GM12878 (cell line): ENCODE results near the gene C19orf47.

ENCODE experiments used
- FOS ChIP-seq: IDR thresholded peaks from 3 replicates; pipeline ENCODE4 v1.6.1; 2011; ENCODE audit warnings: borderline replicate concordance; ENCODE audit not compliant: insufficient read length; ENCODE audit errors: extremely low read depth
- MTA3 ChIP-seq: IDR thresholded peaks from 2 replicates; pipeline ENCODE4 v1.6.1; 2012; ENCODE audit warnings: low read length, inconsistent platforms, borderline replicate concordance
- SUZ12 ChIP-seq: fragments of 200-600 bp; sonication (generic); IDR thresholded peaks from one replicate; pipeline ENCODE4 v1.6.1; 2018; ENCODE audit warnings: antibody characterized with exemption, mild to moderate bottlenecking; ENCODE audit not compliant: unreplicated experiment
- ZBED1 ChIP-seq: IDR thresholded peaks from 2 replicates; pipeline ENCODE4 v1.6.1; 2016; ENCODE audit warnings: borderline replicate concordance
- TF ChIP-seq, protein P1 (sequence below): fragments of 450-650 bp; formaldehyde crosslinking; IDR thresholded peaks from 2 replicates; pipeline ENCODE4 v1.4.0; 2020; ENCODE audit warnings: mild to moderate bottlenecking, moderate library complexity
- TF ChIP-seq, protein P2 (sequence below): fragments of 450-650 bp; IDR thresholded peaks from 2 replicates; pipeline ENCODE4 v1.6.1; 2014; ENCODE audit warnings: mild to moderate bottlenecking
- TF ChIP-seq, protein P3 (sequence below): IDR thresholded peaks from 2 replicates; pipeline ENCODE4 v1.6.1; 2011; ENCODE audit warnings: low read depth, low read length, improper control_type of control experiment, borderline replicate concordance
- TF ChIP-seq, protein P4 (sequence below), 3 experiments: IDR thresholded peaks in 2 of 3; conservative IDR thresholded peaks in 1 of 3; 2 replicates each; pipeline ENCODE4 v1.5.1; 2011; ENCODE audit warnings: low read depth in 3 of 3, low read length in 3 of 3, mild to moderate bottlenecking in 3 of 3, control low read depth in 2 of 3, moderate library complexity in 2 of 3, inconsistent platforms in 1 of 3, mixed read lengths in 1 of 3; ENCODE audit not compliant: control insufficient read depth in 2 of 3, insufficient read depth in 1 of 3; ENCODE audit errors: extremely low read depth in 1 of 3
- TF ChIP-seq, protein P5 (sequence below): IDR thresholded peaks from 2 replicates; pipeline ENCODE4 v1.6.1; 2011; ENCODE audit warnings: low read depth, mild to moderate bottlenecking, low read length, moderate library complexity, borderline replicate concordance; ENCODE audit errors: extremely low read depth

DNA sequence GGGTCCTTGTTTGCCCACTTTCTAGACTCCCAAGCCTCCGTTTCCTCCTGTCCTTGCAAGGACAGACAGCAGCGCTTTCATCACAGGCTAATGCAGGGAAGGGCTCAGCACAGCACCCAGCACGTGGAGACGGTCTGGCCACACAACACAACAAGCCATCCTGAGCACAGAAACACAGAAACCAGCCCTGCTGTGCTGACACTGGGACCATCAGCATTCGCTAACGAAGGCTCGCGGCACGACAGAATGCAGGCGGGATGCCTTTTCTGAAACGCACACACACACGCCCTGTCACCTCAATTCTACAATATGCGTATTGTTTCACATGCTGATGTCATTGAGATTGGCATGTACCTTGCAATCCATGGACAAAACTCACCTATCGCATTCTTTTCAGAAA lies 75.9 kb downstream of the C19orf47 start:
- TF ChIP-seq, protein P1, sequence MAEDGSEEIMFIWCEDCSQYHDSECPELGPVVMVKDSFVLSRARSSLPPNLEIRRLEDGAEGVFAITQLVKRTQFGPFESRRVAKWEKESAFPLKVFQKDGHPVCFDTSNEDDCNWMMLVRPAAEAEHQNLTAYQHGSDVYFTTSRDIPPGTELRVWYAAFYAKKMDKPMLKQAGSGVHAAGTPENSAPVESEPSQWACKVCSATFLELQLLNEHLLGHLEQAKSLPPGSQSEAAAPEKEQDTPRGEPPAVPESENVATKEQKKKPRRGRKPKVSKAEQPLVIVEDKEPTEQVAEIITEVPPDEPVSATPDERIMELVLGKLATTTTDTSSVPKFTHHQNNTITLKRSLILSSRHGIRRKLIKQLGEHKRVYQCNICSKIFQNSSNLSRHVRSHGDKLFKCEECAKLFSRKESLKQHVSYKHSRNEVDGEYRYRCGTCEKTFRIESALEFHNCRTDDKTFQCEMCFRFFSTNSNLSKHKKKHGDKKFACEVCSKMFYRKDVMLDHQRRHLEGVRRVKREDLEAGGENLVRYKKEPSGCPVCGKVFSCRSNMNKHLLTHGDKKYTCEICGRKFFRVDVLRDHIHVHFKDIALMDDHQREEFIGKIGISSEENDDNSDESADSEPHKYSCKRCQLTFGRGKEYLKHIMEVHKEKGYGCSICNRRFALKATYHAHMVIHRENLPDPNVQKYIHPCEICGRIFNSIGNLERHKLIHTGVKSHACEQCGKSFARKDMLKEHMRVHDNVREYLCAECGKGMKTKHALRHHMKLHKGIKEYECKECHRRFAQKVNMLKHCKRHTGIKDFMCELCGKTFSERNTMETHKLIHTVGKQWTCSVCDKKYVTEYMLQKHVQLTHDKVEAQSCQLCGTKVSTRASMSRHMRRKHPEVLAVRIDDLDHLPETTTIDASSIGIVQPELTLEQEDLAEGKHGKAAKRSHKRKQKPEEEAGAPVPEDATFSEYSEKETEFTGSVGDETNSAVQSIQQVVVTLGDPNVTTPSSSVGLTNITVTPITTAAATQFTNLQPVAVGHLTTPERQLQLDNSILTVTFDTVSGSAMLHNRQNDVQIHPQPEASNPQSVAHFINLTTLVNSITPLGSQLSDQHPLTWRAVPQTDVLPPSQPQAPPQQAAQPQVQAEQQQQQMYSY (CRISPR knock-in tag): no peak
- TF ChIP-seq MTA3: no peak
- TF ChIP-seq, protein P2, sequence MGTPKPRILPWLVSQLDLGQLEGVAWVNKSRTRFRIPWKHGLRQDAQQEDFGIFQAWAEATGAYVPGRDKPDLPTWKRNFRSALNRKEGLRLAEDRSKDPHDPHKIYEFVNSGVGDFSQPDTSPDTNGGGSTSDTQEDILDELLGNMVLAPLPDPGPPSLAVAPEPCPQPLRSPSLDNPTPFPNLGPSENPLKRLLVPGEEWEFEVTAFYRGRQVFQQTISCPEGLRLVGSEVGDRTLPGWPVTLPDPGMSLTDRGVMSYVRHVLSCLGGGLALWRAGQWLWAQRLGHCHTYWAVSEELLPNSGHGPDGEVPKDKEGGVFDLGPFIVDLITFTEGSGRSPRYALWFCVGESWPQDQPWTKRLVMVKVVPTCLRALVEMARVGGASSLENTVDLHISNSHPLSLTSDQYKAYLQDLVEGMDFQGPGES: no peak
- TF ChIP-seq, protein P3, sequence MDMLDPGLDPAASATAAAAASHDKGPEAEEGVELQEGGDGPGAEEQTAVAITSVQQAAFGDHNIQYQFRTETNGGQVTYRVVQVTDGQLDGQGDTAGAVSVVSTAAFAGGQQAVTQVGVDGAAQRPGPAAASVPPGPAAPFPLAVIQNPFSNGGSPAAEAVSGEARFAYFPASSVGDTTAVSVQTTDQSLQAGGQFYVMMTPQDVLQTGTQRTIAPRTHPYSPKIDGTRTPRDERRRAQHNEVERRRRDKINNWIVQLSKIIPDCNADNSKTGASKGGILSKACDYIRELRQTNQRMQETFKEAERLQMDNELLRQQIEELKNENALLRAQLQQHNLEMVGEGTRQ: no peak
- TF ChIP-seq FOS: no peak
- no peak for TF ChIP-seq ZBED1
- TF ChIP-seq, protein P4, sequence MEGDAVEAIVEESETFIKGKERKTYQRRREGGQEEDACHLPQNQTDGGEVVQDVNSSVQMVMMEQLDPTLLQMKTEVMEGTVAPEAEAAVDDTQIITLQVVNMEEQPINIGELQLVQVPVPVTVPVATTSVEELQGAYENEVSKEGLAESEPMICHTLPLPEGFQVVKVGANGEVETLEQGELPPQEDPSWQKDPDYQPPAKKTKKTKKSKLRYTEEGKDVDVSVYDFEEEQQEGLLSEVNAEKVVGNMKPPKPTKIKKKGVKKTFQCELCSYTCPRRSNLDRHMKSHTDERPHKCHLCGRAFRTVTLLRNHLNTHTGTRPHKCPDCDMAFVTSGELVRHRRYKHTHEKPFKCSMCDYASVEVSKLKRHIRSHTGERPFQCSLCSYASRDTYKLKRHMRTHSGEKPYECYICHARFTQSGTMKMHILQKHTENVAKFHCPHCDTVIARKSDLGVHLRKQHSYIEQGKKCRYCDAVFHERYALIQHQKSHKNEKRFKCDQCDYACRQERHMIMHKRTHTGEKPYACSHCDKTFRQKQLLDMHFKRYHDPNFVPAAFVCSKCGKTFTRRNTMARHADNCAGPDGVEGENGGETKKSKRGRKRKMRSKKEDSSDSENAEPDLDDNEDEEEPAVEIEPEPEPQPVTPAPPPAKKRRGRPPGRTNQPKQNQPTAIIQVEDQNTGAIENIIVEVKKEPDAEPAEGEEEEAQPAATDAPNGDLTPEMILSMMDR (IDR thresholded peaks at IDR 0.05 in 2 of 3, conservative IDR thresholded peaks at IDR 0.05 in 1 of 3; ENCODE audit: control insufficient read depth in 2 of 3, extremely low read depth in 1 of 3, insufficient read depth in 1 of 3, low read depth in 3 of 3, low read length in 3 of 3): no peak
- TF ChIP-seq, protein P5, sequence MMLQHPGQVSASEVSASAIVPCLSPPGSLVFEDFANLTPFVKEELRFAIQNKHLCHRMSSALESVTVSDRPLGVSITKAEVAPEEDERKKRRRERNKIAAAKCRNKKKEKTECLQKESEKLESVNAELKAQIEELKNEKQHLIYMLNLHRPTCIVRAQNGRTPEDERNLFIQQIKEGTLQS: no peak
- TF ChIP-seq SUZ12: no peak
